IPS DF 4.7 (cell line): ENCODE measurements around the gene PLCXD1.
"Not testable (repeated sequence)": the region's sequence is repeated elsewhere in the genome, so short reads cannot be mapped to it uniquely, and the experiment has no call there.

Experiments used
- DNase-seq: peaks from one replicate; pipeline ENCODE4 v3.0.0-alpha.2; 2013; ENCODE audit warnings: low spot score; ENCODE audit errors: extremely low read depth

Gene PLCXD1

GRCh38 chrX:262381-262909, 18.7 kb upstream of the PLCXD1 start:
- no peak for DNase-seq

DNA sequence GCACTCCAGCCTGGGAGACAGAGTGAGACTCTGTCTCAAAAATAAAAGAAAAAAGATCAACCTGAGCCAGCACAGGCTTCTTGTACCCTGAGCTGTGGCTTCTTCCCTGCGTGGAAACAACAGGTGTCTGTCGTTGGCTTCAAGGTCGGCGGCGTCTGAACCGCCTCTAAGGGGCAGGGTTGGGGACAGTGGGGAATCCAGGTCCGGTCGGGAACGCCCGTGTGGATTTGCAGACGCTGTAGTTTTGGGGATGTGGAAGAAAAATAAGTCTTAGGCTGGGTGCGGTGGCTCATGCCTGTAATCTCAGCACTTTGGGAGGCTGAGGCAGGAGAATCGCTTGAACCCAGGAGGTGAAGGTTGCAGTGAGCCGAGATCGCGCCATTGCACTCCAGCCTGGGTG, 17.2 kb upstream of the PLCXD1 start:
- DNase-seq: not testable (repeated sequence)

DNA sequence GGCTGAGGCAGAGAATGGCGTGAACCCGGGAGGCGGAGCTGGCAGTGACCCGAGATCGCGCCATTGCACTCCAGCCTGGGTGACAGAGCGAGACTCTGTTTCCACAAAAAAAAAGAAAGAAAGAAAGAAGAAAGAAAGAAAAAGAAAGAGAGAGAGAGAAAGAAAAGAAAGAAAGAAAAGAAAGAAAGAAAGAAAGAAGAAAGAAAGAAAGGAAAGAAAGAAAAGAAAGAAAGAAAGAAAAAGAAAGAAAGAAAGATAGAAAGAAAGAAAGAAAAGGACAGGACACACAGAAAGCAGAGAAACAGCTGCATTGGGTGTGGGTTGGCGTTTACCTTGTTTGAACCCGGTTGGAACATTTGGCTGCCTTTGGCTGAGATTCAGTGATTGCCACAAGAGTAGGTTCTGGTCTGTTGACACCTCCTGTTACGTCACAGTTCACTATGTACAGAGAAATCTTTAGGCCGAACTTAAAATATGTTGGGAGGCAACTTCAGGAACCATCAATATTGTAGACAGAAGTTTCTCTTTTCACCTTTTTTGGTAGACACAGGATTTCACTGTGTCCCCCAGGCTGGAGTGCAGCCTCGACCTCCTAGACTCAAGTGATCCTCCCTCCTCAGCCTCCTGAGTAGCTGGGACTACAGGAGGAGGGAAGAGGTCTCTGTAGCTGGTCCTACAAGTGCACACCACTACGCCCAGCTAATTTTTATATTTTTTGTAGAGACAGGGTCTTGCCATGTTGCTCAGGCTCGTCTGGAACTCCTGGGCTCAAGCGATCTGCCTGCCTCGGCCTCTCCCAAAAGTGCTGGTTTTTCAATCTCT, 16.3 kb upstream of the PLCXD1 start:
- DNase-seq: no peak

DNA sequence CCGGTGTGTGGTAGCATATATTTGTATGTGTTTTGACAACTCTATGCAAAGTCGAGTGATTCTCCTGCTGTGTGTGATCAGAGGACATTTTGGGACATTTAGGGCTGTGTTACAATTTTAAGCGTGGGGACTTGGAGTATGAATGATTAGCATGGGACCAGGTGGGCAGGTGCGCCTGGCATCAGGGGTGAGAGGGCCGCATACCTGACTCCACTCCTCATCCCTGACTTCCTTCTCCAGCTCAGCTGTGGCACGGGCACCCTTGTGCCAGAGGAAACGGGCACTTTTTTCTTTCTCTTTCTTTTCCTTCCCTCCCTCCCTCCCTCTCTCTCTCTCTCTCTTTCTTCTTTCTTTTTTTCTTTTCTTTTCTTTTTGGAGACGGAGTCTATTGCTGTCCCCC, 15.7 kb upstream of the PLCXD1 start:
- DNase-seq: no peak

- DNase-seq: no peak
These were observed 13.4 kb upstream of the PLCXD1 start for GRCh38 chrX:267771-268261.

DNA sequence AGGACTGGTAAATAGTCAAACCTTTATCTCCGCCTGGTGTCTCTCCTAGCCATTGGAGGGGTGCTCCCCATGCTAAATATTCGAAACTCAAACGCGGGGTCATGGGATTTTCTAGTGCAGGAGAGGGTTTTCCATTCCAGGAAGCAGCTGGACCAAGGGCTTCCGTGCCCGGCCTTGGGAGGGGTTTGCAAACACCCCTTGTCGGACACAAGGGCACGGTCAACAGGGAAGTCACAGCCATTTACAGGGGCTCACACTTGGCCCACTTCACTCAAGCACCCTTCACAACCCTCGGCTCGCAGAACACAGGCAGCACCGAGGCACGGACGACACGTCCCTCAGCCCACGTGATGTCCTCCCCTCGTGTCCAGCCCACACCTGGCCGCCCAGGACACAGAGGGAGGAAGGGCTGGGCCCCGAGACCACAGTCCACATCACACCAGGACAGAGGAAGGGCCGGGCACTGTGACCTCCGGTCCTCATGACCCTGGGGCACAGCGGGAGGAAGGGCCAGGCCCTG, 10.3 kb upstream of the PLCXD1 start:
- no peak for DNase-seq

GRCh38 chrX:274904-275475, 6.2 kb upstream of the PLCXD1 start:
- DNase-seq: peak; percentile 72

DNA sequence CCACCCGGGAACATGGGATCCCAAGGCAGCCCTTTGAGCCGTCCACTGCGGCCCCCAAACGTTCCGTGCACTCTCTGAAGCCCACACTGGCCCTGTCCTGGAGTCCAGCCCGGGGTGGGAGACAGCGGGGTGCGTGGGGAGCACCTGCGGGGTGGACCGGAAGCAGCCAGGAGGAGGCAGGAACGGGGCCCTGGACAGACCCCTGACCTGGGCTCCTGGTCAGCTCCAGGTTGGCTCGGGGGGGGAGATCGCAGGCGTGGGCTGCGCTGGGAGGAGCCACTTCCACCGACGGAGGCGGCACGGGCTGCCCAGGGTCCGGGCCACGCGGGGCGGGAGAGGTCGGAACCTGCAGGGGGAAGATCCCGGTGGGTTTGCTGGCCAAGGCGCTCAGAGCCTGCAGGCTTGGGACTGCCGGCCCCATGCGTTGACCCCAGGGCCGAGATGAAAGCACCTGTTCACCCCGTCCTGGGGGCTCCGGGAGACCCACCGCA, 5.7 kb upstream of the PLCXD1 start:
- DNase-seq: no peak

- DNase-seq: no peak
These were observed 5.1 kb upstream of the PLCXD1 start for GRCh38 chrX:275967-276580.

- DNase-seq: no peak
These were observed 4.5 kb upstream of the PLCXD1 start for GRCh38 chrX:276581-277201.

- DNase-seq: not testable (repeated sequence)
These were observed 1.2 kb upstream of the PLCXD1 start for GRCh38 chrX:279757-280604.

DNA sequence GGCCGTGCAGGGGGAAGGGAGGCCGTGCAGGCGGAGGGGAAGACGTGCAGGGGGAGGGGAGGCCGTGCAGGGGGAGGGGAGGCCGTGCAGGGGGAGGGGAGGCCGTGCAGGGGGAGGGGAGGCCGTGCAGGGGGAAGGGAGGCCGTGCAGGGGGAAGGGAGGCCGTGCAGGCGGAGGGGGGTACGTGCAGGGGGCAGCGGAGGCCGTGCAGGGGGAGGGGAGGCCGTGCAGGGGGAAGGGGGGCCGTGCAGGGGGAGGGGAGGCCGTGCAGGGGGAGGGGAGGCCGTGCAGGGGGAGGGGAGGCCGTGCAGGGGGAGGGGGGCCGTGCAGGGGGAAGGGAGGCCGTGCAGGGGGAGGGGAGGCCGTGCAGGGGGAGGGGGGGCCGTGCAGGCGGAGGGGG, 459 bp upstream of the PLCXD1 start:
- DNase-seq: not testable (repeated sequence)

DNA sequence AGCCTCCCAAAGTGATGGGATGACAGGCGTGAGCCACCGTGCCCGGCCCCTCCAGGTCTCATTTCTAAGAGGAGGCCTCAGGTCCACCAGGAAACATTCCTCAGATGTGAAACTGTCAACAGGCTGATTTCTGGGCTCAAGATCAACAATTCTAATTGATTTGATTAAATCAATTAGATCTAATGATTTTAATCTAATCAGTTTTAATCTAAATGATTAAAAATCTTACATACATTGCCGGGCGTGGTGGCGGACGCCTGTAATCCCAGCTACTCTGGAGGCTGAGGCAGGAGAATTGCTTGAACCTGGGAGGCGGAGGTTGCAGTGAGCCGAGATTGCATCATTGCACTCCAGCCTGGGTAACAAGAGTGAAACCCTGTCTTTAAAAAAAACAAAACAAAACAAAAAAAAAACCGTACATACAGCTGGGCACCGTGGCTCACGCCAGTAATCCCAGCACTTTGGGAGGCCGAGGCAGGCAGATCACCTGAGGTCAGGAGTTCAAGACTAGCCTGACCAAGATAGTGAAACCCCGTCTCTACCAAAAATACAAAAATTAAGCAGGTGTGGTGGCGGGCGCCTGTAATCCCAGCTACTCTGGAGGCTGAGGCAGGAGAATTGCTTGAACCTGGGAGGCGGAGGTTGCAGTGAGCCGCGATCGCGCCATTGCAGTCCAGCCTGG, 960 bp downstream of the PLCXD1 start:
- DNase-seq: not testable (repeated sequence)

DNA sequence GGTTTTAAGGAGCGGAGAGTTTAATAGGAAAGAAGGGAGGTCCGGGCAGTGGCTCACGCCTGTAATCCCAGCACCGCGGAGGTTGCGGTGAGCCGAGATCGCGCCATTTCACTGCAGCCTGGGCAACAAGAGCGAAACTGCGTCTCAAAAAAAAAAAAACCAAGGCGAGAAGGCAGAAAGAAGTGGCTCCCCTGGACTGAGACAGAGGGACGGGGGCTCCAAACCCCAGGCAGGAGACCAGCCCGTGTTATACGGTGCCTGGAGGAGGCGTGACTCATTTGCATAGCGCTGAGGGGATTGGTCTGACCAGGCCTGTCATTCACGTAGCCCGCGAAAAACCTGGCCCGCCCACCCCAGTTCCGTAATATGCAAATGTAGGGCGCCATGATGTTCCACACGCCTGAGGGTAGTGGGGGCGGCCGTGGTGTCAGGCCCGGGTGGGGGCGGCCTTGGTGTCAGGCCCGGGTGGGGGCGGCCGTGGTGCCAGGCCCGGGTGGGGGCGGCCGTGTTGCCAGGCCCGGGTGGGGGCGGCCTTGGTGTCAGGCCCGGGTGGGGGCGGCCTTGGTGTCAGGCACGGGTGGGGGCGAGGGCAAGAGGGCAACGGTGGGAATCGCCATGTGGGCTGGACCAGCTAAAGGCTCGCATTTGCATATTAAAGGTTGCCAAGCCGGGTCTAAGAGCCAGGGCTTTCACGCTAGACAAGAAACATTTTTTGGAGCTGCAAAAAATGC, 2.1 kb downstream of the PLCXD1 start:
- DNase-seq: peak; percentile 93

DNA sequence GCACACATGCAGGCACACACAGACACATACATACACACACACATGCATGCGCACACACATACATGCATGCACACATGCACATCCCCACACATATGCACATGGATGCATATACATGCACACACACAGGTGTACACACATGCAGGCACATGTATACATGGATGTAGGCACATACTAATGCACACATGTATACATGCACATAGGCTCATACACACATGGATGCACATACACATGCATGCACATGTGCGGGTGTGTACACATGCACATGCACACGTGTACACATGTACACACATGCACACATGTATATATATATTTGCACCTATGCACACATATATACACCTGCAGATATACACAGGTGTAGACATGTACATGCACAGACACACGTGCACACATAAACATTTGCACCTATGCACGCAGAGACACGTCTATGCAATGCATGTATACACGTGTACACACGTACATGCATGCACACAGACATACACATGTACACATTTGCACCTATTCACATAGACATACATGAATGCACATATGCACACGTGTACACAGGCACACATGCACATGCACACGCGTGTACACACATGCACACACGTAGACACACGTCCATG, 4.0 kb downstream of the PLCXD1 start:
- no peak for DNase-seq

DNA sequence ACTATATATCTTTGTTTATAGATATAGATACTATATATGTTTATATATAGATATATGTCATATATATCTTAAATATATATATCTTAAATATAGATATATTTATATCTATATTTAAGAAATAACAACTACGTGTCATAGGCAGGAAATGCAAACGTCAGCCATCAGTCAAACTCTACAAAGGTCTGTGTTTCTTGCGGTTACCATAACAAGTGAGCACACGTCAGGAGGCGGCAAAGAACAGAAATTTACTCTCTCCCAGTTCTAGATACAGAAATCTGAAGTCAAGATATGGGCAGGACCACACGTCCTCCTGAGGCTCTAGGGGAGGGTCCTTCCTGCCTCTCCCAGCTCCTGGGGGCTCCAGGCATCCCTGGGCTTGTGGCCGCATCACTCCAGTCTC, 6.5 kb downstream of the PLCXD1 start:
- DNase-seq: no peak

- no peak for DNase-seq
These were observed 7.4 kb downstream of the PLCXD1 start for GRCh38 chrX:288561-288991.

DNA sequence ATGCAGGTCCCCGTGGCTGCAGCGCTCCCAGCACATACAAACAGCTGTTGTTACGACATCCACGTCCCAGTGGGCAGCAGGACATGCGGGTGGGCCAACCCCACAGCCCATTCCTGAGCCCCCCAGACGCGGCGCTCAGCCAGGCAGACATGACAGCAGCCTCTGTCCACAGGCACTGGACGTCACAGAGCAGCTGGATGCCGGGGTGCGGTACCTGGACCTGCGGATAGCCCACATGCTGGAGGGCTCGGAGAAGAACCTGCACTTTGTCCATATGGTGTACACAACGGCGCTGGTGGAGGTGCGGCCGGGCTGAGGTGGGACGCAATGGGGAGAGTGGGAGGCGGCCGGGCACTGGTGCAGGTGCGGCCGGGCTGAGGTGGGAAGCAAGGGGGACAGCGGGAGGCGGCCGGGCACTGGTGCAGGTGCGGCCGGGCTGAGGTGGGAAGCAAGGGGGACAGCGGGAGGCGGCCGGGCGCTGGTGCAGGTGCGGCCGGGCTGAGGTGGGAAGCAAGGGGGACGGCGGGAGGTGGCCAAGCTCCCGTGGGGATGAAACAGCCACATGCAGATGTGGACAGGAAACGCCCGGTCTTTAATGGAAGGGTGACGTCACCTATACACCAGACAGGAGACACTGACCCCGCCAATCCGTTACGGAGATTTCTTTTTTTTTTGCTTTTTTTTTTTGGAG, 9.4 kb downstream of the PLCXD1 start:
- no peak for DNase-seq
